Measurements from ENCODE around the gene NIT1. TPM values are rescaled to one million over a fixed set of nuclear protein-coding genes. Genes with fewer than 3 reads are reported as not detected.
A peak's percentile ranks its signal among the peaks of the same experiment; 100 is the strongest.

Gene NIT1
- total RNA-seq, 1 experiment from 2014 or later, result 47.2 TPM

DNA sequence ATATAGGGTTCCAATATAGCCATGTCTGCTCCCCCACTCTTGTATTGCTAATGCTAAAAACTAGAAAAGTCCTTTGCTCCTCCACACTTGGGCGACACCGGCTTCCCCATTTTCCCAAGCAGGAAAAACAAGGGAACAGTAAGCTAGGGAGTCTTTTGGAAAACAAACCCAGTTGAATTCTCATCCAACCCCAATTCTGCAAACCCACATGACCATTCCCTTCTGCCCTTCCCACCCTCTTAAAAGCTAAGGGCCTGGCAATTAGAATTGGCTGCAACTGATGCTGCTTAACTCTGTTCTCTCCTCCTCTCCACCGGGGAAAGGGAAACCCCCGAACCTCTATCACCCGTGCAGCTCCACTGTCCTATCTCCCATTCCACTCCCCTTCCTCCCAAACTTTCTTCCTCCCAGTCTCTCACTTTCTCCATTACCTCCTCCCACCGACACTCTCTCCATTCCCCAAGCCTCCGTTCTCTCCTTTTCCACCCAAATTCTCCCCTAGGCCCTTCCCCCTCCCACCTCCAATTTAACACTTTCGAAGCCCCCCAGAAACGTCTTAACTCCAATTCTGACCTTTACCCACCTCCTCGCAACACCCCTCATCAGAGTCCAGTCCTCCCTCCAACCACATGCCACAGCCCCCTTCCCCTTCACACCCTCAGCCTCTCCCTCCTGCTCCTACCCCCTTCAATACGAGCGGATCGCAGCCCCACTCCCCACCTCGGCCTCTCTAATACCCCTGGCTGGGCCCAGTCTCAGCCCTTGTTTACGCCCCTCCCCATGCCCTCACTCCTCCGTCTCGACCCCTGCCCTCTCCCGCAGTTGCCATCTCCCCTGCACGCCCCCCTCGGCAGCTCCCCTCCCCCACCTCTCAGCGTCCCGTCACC is 13.9 kb downstream of the NIT1 start:
- peaks cover 23% of the 10 kb centered on the region for H3K4me1 Mint-ChIP-seq
- H3K4me3 Mint-ChIP-seq, result no peak overlapping the region
- CTCF ChIA-PET, result interaction anchor here (1.1 to 4.8 kb wide), 7 partner anchors 10 to 177 kb away, joined by 4 to 18 read pairs (median 4); partner anchors contain the start of genes ITLN2, NIT1, PFDN2 and PPOX
- TF ChIP-seq, protein P1, sequence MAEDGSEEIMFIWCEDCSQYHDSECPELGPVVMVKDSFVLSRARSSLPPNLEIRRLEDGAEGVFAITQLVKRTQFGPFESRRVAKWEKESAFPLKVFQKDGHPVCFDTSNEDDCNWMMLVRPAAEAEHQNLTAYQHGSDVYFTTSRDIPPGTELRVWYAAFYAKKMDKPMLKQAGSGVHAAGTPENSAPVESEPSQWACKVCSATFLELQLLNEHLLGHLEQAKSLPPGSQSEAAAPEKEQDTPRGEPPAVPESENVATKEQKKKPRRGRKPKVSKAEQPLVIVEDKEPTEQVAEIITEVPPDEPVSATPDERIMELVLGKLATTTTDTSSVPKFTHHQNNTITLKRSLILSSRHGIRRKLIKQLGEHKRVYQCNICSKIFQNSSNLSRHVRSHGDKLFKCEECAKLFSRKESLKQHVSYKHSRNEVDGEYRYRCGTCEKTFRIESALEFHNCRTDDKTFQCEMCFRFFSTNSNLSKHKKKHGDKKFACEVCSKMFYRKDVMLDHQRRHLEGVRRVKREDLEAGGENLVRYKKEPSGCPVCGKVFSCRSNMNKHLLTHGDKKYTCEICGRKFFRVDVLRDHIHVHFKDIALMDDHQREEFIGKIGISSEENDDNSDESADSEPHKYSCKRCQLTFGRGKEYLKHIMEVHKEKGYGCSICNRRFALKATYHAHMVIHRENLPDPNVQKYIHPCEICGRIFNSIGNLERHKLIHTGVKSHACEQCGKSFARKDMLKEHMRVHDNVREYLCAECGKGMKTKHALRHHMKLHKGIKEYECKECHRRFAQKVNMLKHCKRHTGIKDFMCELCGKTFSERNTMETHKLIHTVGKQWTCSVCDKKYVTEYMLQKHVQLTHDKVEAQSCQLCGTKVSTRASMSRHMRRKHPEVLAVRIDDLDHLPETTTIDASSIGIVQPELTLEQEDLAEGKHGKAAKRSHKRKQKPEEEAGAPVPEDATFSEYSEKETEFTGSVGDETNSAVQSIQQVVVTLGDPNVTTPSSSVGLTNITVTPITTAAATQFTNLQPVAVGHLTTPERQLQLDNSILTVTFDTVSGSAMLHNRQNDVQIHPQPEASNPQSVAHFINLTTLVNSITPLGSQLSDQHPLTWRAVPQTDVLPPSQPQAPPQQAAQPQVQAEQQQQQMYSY (CRISPR knock-in tag; IDR thresholded peaks at IDR 0.05), result peak; percentile 6; the same call in 1 of the 2 replicates
- TF ChIP-seq, protein P2, sequence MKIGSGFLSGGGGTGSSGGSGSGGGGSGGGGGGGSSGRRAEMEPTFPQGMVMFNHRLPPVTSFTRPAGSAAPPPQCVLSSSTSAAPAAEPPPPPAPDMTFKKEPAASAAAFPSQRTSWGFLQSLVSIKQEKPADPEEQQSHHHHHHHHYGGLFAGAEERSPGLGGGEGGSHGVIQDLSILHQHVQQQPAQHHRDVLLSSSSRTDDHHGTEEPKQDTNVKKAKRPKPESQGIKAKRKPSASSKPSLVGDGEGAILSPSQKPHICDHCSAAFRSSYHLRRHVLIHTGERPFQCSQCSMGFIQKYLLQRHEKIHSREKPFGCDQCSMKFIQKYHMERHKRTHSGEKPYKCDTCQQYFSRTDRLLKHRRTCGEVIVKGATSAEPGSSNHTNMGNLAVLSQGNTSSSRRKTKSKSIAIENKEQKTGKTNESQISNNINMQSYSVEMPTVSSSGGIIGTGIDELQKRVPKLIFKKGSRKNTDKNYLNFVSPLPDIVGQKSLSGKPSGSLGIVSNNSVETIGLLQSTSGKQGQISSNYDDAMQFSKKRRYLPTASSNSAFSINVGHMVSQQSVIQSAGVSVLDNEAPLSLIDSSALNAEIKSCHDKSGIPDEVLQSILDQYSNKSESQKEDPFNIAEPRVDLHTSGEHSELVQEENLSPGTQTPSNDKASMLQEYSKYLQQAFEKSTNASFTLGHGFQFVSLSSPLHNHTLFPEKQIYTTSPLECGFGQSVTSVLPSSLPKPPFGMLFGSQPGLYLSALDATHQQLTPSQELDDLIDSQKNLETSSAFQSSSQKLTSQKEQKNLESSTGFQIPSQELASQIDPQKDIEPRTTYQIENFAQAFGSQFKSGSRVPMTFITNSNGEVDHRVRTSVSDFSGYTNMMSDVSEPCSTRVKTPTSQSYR (CRISPR knock-in tag; IDR thresholded peaks at IDR 0.05), result 0 out of 2 replicates have a peak, but pooled peaks have one; percentile 25
- no peak for TF ChIP-seq GRHL2 (CRISPR knock-in tag; IDR thresholded peaks at IDR 0.05; ENCODE audit: insufficient replicate concordance, severe bottlenecking)
- peak; percentile 47; the same call in 1 of the 2 replicates for TF ChIP-seq TEAD1 (CRISPR knock-in tag; IDR thresholded peaks at IDR 0.05)
- TF ChIP-seq NR3C1 (CRISPR knock-in tag; conservative IDR thresholded peaks at IDR 0.05; ENCODE audit: low read depth), result no peak
- TF ChIP-seq, protein P3, sequence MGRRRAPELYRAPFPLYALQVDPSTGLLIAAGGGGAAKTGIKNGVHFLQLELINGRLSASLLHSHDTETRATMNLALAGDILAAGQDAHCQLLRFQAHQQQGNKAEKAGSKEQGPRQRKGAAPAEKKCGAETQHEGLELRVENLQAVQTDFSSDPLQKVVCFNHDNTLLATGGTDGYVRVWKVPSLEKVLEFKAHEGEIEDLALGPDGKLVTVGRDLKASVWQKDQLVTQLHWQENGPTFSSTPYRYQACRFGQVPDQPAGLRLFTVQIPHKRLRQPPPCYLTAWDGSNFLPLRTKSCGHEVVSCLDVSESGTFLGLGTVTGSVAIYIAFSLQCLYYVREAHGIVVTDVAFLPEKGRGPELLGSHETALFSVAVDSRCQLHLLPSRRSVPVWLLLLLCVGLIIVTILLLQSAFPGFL (CRISPR knock-in tag; IDR thresholded peaks at IDR 0.05; ENCODE audit: borderline replicate concordance), result no peak
- TF ChIP-seq, protein P4, sequence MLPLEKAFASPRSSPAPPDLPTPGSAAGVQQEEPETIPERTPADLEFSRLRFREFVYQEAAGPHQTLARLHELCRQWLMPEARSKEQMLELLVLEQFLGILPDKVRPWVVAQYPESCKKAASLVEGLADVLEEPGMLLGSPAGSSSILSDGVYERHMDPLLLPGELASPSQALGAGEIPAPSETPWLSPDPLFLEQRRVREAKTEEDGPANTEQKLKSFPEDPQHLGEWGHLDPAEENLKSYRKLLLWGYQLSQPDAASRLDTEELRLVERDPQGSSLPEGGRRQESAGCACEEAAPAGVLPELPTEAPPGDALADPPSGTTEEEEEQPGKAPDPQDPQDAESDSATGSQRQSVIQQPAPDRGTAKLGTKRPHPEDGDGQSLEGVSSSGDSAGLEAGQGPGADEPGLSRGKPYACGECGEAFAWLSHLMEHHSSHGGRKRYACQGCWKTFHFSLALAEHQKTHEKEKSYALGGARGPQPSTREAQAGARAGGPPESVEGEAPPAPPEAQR (CRISPR knock-in tag; IDR thresholded peaks at IDR 0.05), result no peak
- TF ChIP-seq, protein P5, sequence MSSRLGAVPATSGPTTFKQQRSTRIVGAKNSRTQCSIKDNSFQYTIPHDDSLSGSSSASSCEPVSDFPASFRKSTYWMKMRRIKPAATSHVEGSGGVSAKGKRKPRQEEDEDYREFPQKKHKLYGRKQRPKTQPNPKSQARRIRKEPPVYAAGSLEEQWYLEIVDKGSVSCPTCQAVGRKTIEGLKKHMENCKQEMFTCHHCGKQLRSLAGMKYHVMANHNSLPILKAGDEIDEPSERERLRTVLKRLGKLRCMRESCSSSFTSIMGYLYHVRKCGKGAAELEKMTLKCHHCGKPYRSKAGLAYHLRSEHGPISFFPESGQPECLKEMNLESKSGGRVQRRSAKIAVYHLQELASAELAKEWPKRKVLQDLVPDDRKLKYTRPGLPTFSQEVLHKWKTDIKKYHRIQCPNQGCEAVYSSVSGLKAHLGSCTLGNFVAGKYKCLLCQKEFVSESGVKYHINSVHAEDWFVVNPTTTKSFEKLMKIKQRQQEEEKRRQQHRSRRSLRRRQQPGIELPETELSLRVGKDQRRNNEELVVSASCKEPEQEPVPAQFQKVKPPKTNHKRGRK (CRISPR knock-in tag; IDR thresholded peaks at IDR 0.05; ENCODE audit: borderline replicate concordance), result no peak
- TF ChIP-seq ZNF138 (CRISPR knock-in tag; conservative IDR thresholded peaks at IDR 0.05), result no peak
- TF ChIP-seq, protein P6, sequence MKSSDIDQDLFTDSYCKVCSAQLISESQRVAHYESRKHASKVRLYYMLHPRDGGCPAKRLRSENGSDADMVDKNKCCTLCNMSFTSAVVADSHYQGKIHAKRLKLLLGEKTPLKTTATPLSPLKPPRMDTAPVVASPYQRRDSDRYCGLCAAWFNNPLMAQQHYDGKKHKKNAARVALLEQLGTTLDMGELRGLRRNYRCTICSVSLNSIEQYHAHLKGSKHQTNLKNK (CRISPR knock-in tag; IDR thresholded peaks at IDR 0.05), result no peak
- TF ChIP-seq, protein P7, sequence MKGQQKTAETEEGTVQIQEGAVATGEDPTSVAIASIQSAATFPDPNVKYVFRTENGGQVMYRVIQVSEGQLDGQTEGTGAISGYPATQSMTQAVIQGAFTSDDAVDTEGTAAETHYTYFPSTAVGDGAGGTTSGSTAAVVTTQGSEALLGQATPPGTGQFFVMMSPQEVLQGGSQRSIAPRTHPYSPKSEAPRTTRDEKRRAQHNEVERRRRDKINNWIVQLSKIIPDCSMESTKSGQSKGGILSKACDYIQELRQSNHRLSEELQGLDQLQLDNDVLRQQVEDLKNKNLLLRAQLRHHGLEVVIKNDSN (CRISPR knock-in tag; IDR thresholded peaks at IDR 0.05), result no peak
- no peak; the same call in 1 of the 2 replicates for TF ChIP-seq FOXP1 (CRISPR knock-in tag; IDR thresholded peaks at IDR 0.05; ENCODE audit: borderline replicate concordance)
- no peak for TF ChIP-seq FOXJ3 (CRISPR knock-in tag; IDR thresholded peaks at IDR 0.05; ENCODE audit: borderline replicate concordance)
- TF ChIP-seq, protein P8, sequence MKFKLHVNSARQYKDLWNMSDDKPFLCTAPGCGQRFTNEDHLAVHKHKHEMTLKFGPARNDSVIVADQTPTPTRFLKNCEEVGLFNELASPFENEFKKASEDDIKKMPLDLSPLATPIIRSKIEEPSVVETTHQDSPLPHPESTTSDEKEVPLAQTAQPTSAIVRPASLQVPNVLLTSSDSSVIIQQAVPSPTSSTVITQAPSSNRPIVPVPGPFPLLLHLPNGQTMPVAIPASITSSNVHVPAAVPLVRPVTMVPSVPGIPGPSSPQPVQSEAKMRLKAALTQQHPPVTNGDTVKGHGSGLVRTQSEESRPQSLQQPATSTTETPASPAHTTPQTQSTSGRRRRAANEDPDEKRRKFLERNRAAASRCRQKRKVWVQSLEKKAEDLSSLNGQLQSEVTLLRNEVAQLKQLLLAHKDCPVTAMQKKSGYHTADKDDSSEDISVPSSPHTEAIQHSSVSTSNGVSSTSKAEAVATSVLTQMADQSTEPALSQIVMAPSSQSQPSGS (CRISPR knock-in tag; IDR thresholded peaks at IDR 0.05; ENCODE audit: borderline replicate concordance, low read depth), result no peak
- TF ChIP-seq NR2C2 (CRISPR knock-in tag; IDR thresholded peaks at IDR 0.05), result no peak
- 0 out of 2 replicates have a peak, but pooled peaks have one; percentile 26 for TF ChIP-seq ZNF263 (CRISPR knock-in tag; IDR thresholded peaks at IDR 0.05; ENCODE audit: low read depth)
- TF ChIP-seq NFE2L1 (CRISPR knock-in tag; IDR thresholded peaks at IDR 0.05), result peak; percentile 86
- TF ChIP-seq ZNF671 (CRISPR knock-in tag; IDR thresholded peaks at IDR 0.05), result no peak
- TF ChIP-seq FOXK1 (CRISPR knock-in tag; IDR thresholded peaks at IDR 0.05), result 0 out of 2 replicates have a peak, but pooled peaks have one; percentile 68
- TF ChIP-seq CREB1 (CRISPR knock-in tag; IDR thresholded peaks at IDR 0.05), result 0 out of 2 replicates have a peak, but pooled peaks have one; percentile 18

More for the DNA sequence above, 13.9 kb downstream of the NIT1 start:
- POLR2A ChIA-PET, result interaction anchor here (0.6 to 2.4 kb wide), 14 partner anchors 10 to 1120 kb away, joined by 3 to 12 read pairs (median 5); partner anchors contain the start of genes F11R, KLHDC9, NDUFS2 and NIT1
- Mint-ChIP-seq H3K27ac (peak overlapping the region; percentile 88), H3K9me3 (no peaks in the 10 kb centered on the region), H3K36me3 (peaks cover 30% of the 10 kb centered on the region), H3K27me3 (ENCODE audit: low read depth) (no peaks in the 10 kb centered on the region)
- no peak for ATAC-seq
- DNase-seq (ENCODE audit: low spot score), result no peak

Data from WTC11 (cell line).